Activated CD8-positive, alpha-beta memory T cell treated with anti-CD3 and anti-CD28 coated beads for 1 hour (primary cell): Measurements from ENCODE around the gene DLG2.

ENCODE experiments used
- DNase-seq, 2 donors: peaks; one replicate each; pipeline ENCODE4 v3.0.0-alpha.2; 2020; ENCODE audit warnings: low read depth in 1 of 2; ENCODE audit errors: extremely low read depth in 1 of 2

DLG2 gene

GRCh38 chr11:83852012-83852411, 1775.1 kb downstream of the DLG2 start:
- no peak for DNase-seq

GRCh38 chr11:83847467-83848034, 1779.6 kb downstream of the DLG2 start:
- DNase-seq, result no peak

GRCh38 chr11:83845797-83846196, 1781.3 kb downstream of the DLG2 start:
- no peak for DNase-seq

- no peak for DNase-seq
Measured at GRCh38 chr11:83840326-83840725, 1786.8 kb downstream of the DLG2 start.

- DNase-seq, result no peak
Measured at GRCh38 chr11:83836883-83837654, 1790.1 kb downstream of the DLG2 start.

GRCh38 chr11:83836065-83836464, 1791.1 kb downstream of the DLG2 start:
- DNase-seq, result no peak

GRCh38 chr11:83835423-83835822, 1791.7 kb downstream of the DLG2 start:
- no peak for DNase-seq

- no peak for DNase-seq
Measured at GRCh38 chr11:83831929-83832328, 1795.2 kb downstream of the DLG2 start.

- DNase-seq, result no peak
Measured at GRCh38 chr11:83827940-83828554, 1799.1 kb downstream of the DLG2 start.

- no peak for DNase-seq
Measured at GRCh38 chr11:83827520-83827919, 1799.6 kb downstream of the DLG2 start.

- no peak for DNase-seq
Measured at GRCh38 chr11:83826078-83826477, 1801.1 kb downstream of the DLG2 start.

GRCh38 chr11:83823461-83824025, 1803.6 kb downstream of the DLG2 start:
- DNase-seq, result no peak

GRCh38 chr11:83819931-83820549, 1807.1 kb downstream of the DLG2 start:
- no peak for DNase-seq

- no peak for DNase-seq
Measured at GRCh38 chr11:83818349-83818748, 1808.8 kb downstream of the DLG2 start.

GRCh38 chr11:83816572-83817187, 1810.5 kb downstream of the DLG2 start:
- DNase-seq, result no peak

GRCh38 chr11:83815736-83816135, 1811.4 kb downstream of the DLG2 start:
- DNase-seq, result no peak

GRCh38 chr11:83813296-83813695, 1813.8 kb downstream of the DLG2 start:
- DNase-seq, result no peak

- no peak for DNase-seq
Measured at GRCh38 chr11:83809274-83809673, 1817.9 kb downstream of the DLG2 start.

GRCh38 chr11:83801799-83802198, 1825.3 kb downstream of the DLG2 start:
- DNase-seq, result no peak

- DNase-seq, result no peak
Measured at GRCh38 chr11:83793310-83793709, 1833.8 kb downstream of the DLG2 start.

GRCh38 chr11:83791557-83791956, 1835.6 kb downstream of the DLG2 start:
- no peak for DNase-seq
